NK-92 treated with Interleukin-12 subunit alpha and Interleukin-12 subunit beta, amount 100 ng/mL, for 24 hours (cell line): ENCODE measurements around the gene ULK2.
"Not testable (repeated sequence)": the region's sequence is repeated elsewhere in the genome, so short reads cannot be mapped to it uniquely, and the experiment has no call there.

ENCODE experiments used
- DNase-seq: peaks from one replicate; lab custom pipeline; 2025; lab: John Stamatoyannopoulos, UW

ULK2 gene

GRCh38 chr17:19867329-19868078 lies at the start of gene ULK2:
ULK2 (minus strand) TSS chr17:19867936; CDS start chr17:19867417, 519 bp downstream.
- no peak for DNase-seq

GRCh38 chr17:19915245-19915978 lies 47.7 kb upstream of the ULK2 start:
- DNase-seq: no peak

GRCh38 chr17:19911033-19911432 lies 43.3 kb upstream of the ULK2 start:
- DNase-seq: no peak

GRCh38 chr17:19909139-19909538 lies 41.4 kb upstream of the ULK2 start:
- DNase-seq: no peak

GRCh38 chr17:19905502-19905901 lies 37.8 kb upstream of the ULK2 start:
- DNase-seq: no peak

GRCh38 chr17:19904924-19905323 lies 37.2 kb upstream of the ULK2 start:
- DNase-seq: no peak

GRCh38 chr17:19904412-19904811 lies 36.7 kb upstream of the ULK2 start:
- no peak for DNase-seq

- DNase-seq: no peak
Measured at GRCh38 chr17:19900809-19901208, 33.1 kb upstream of the ULK2 start.

GRCh38 chr17:19897903-19898302 lies 30.2 kb upstream of the ULK2 start:
- no peak for DNase-seq

GRCh38 chr17:19897090-19897837 lies 29.5 kb upstream of the ULK2 start:
- no peak for DNase-seq

- no peak for DNase-seq
Measured at GRCh38 chr17:19896679-19897078, 28.9 kb upstream of the ULK2 start.

GRCh38 chr17:19890554-19890953 lies 22.8 kb upstream of the ULK2 start:
- not testable (repeated sequence) for DNase-seq

- not testable (repeated sequence) for DNase-seq
Measured at GRCh38 chr17:19890001-19890400, 22.3 kb upstream of the ULK2 start.

GRCh38 chr17:19886116-19886515 lies 18.4 kb upstream of the ULK2 start:
- DNase-seq: no peak

- no peak for DNase-seq
Measured at GRCh38 chr17:19883537-19884215, 15.9 kb upstream of the ULK2 start.

GRCh38 chr17:19880393-19880792 lies 12.7 kb upstream of the ULK2 start:
- DNase-seq: no peak

GRCh38 chr17:19877364-19877945 lies 9.7 kb upstream of the ULK2 start:
- DNase-seq: no peak

GRCh38 chr17:19876529-19877161 lies 8.9 kb upstream of the ULK2 start:
- DNase-seq: no peak

GRCh38 chr17:19874256-19874655 lies 6.5 kb upstream of the ULK2 start:
- no peak for DNase-seq

- no peak for DNase-seq
Measured at GRCh38 chr17:19873346-19873745, 5.6 kb upstream of the ULK2 start.

GRCh38 chr17:19868079-19868395 lies 301 bp upstream of the ULK2 start:
- DNase-seq: no peak

GRCh38 chr17:19867079-19867328 lies 732 bp downstream of the ULK2 start:
- no peak for DNase-seq
